ENCODE measurements around the gene GRK5. TPM values are rescaled to one million over a fixed set of nuclear protein-coding genes. Genes with fewer than 3 reads are reported as not detected.
"Not testable (repeated sequence)": the region's sequence is repeated elsewhere in the genome, so short reads cannot be mapped to it uniquely, and the experiment has no call there.

The GRK5 gene
- total RNA-seq, 2 donors from 2014 or later: 24.8 to 28.1 TPM

DNA sequence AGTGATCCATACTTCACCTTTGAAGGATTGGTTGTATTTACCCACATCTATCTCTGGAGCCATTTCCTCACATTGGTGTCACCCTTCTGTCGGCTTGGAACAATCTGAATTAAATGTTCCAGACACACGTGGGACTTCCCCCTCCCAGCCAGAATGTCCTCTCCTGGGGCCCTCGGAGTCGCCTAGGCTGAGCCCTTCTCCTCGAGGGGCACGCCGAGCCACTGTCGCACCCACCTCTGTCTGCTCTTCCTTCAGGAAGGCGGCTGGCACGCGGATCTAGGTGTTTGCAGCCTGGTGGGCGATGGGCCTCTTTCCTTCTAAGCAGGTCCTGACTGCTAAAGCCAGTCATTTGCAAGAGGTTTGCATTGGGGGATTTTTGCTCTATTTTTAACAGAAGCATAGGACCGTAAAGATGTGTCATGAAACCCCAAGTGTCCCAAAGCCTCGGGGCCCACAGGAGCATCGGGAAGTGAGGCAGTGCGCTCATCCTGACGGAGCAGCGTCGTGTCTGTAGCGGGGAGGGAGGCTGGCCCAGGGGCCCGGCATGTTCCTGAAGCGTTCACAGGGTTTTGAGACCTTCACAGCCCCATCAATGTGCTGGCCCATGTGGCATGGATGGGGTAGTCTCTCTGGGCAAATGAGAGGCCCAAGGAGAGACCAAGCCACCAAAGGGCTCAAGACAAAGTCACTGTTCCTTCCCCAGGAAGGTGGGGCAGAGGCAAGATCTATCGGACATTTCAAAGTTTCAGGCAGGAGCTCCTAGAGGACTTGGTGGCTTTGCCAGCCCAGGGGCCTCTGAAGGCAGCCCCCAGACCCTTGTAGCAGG lies 248.5 kb downstream of the GRK5 start:
- Mint-ChIP-seq H3K27me3 (ENCODE audit: low read depth) (no peaks in the 10 kb centered on the region), H3K4me1 (ENCODE audit: low read depth) (peaks cover 4% of the 10 kb centered on the region), H3K36me3 (ENCODE audit: insufficient read depth in 2 of 2) (no peaks in the 10 kb centered on the region), H3K4me3 (no peak overlapping the region), H3K9me3 (no peaks in the 10 kb centered on the region), H3K27ac (no peak overlapping the region)
- ATAC-seq (replicated peaks in 1 of 2): no peak
- no peak for DNase-seq

DNA sequence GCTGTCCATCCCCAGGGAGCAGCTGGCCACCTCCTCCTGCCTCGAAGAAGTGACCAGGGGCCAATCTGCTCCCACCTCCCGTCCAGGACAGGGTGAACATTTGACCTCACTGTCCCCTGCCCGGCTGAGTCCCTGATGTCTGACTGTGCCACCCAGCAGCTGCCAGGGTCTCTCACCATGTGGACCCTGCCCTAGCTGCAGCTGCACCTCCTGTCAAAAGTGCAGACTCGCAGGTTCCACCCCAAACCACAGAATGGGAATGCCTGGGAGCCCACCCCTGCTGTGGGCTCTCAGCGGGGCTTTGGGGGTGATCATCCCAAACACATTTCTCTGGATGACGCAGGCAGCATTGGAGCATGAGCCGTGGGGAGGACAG lies 249.1 kb downstream of the GRK5 start:
- no peaks in the 10 kb centered on the region for H3K9me3 Mint-ChIP-seq
- peaks cover 9% of the 10 kb centered on the region for H3K4me1 Mint-ChIP-seq (ENCODE audit: low read depth)
- H3K36me3 Mint-ChIP-seq (ENCODE audit: insufficient read depth in 2 of 2): no peaks in the 10 kb centered on the region
- H3K27me3 Mint-ChIP-seq (ENCODE audit: low read depth): no peaks in the 10 kb centered on the region
- no peak for ATAC-seq (replicated peaks in 1 of 2)
- no peak for DNase-seq
- no peak overlapping the region for H3K4me3 Mint-ChIP-seq
- no peak overlapping the region for H3K27ac Mint-ChIP-seq

DNA sequence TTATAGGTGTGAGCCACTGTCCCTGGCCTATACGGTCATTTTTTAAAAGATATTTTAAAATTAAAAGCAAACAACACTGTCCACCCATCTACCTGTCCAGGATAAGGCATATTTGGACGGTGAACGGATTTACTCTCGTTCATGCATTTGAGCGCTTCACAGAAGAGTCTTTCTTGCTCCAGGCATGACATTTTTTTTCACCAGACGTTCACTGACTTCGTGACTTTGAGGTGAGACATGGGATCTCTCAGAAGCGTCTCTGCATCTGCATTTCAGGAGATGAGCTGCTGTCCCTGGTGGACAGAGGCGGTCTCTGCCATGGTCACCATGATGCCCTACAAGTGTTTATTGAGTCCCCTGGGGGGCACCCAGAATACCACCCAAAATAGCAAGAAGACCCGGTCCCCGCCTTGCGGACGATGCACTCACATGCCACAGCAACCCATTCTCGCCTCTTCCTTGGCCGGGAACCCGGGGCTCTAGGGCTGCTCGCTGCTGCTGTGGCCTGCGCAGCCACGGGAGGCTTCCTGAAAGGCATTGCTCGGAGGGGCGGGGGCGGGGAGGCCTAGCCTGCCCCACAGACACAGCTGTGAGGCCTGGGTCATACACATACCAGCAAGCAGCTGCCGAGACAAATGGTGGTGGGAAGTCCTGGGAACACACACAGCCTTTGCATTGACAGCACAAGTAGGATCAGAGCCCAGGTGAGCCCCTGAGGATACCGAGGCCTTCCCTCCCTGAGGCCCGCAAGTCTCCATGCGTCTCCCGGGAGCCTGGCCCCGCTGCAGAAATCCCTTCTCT lies 250.8 kb downstream of the GRK5 start:
- Mint-ChIP-seq H3K4me3 (no peak overlapping the region), H3K9me3 (peaks cover 3% of the 10 kb centered on the region in 2 donors), H3K27me3 (ENCODE audit: low read depth) (no peaks in the 10 kb centered on the region), H3K36me3 (ENCODE audit: insufficient read depth in 2 of 2) (peaks cover 3 to 7% of the 10 kb centered on the region in 2 donors), H3K4me1 (ENCODE audit: low read depth) (peaks cover 13% of the 10 kb centered on the region), H3K27ac (no peak overlapping the region)
- ATAC-seq (replicated peaks in 1 of 2): no peak
- DNase-seq: no peak

DNA sequence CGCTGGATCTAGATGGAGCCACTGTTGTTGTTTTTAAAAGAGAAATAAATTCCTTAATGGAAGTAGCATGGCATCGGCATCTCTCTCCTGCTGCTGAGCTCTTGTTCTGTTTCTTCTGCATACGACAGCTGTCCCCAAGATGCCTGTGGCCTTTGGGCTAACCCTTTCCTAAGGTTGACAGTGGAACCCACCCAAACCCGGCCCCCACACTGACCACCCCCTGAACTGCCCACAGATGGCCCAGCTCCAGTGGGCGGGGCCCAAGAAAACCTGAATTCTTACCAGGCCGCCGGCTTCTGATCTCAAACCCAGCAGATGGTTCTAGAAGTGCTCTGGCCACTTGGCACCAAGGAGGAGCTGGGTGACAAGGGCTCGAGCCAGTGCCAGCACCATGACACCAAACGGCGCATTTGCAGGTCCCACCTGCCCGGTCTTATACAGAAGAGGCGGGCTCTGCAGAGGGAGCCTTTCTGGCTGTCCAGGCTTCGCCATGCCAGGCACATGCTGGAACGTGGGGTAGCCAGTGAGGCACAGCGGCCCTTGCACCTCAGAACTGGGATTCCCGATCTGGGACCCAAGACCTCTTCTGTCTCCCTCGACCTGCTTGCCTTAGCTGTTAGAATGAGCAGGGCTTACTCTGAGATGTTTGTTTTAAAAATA lies 252.4 kb downstream of the GRK5 start:
- DNase-seq (no peak), ATAC-seq (replicated peaks in 1 of 2) (no peak)
- Mint-ChIP-seq H3K9me3 (peaks cover 5% of the 10 kb centered on the region in 2 donors), H3K4me1 (ENCODE audit: low read depth) (peaks cover 13% of the 10 kb centered on the region), H3K36me3 (ENCODE audit: insufficient read depth in 2 of 2) (peaks cover 3 to 10% of the 10 kb centered on the region in 2 donors), H3K4me3 (no peak overlapping the region), H3K27me3 (ENCODE audit: low read depth) (no peaks in the 10 kb centered on the region), H3K27ac (no peak overlapping the region)

DNA sequence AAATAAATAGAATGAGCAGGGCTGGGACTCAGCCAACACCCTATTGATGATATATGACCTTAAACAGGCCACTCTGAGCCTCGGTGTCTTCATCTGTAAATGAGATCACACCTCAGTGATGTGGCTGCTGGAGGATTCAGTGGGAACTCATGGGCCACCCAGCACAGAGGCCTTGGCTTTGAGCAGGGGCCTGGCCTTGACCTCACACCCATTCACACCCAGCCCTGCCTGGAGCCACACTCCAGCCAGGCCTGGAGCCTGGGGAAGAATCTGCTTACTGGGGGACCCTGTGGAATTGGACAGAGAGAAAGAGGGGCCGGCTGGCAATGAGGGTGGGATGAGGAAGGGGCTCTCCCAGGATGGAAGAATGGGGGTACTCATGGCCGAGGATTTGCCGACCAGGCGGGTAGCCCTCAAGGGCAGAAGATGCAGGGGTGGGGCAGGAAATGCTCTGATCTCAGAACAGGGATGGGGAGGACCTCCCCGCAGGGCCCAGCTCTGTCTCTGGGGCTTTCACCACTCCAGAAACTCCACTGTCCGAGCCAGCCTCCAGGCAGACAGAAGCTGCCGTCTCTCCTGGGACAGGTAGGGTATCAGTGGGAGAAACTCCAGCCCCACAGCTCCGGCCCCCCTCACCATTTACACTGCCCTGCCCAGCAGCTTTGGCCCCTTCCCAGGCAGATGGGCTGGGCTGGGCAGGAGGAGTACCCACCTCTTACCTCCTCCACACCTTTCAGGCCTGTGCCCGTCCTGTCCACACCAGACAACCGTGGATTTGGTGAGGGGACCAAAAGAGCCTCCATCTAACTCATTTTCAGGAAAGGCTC lies 253.2 kb downstream of the GRK5 start:
- ATAC-seq (replicated peaks in 1 of 2): peak in 1 of 2 donors; percentile 18
- H3K4me3 Mint-ChIP-seq: no peak overlapping the region
- peaks cover 5 to 6% of the 10 kb centered on the region in 2 donors for H3K9me3 Mint-ChIP-seq
- no peaks in the 10 kb centered on the region for H3K27me3 Mint-ChIP-seq (ENCODE audit: low read depth)
- peaks cover 13% of the 10 kb centered on the region for H3K4me1 Mint-ChIP-seq (ENCODE audit: low read depth)
- H3K36me3 Mint-ChIP-seq (ENCODE audit: insufficient read depth in 2 of 2): peaks cover 3 to 10% of the 10 kb centered on the region in 2 donors
- no peak for DNase-seq
- H3K27ac Mint-ChIP-seq: peak overlapping the region; percentile 59

DNA sequence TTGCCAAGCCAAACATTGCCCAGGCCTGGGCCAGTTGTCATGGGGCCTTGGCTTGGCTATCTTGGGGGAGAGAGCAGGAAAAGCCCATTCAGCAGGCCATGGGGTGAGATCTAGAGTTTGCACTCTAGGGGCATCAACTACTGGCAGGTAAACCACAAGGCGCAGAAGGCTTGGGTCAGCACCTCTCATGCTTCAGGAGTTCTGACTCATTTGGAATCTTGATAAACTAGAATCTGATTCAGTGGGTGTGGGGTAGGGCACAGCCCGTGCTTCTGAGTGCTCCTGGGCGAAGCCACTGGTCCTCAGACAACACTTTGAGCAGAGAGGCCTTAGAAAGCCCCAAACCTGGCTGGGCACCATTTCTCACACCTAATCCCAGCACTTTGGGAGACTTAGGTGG lies 254.0 kb downstream of the GRK5 start:
- peak; percentile 13 to 30 for DNase-seq
- H3K27ac Mint-ChIP-seq: no peak overlapping the region
- peak; percentile 83 to 89 for ATAC-seq (replicated peaks in 1 of 2)

DNA sequence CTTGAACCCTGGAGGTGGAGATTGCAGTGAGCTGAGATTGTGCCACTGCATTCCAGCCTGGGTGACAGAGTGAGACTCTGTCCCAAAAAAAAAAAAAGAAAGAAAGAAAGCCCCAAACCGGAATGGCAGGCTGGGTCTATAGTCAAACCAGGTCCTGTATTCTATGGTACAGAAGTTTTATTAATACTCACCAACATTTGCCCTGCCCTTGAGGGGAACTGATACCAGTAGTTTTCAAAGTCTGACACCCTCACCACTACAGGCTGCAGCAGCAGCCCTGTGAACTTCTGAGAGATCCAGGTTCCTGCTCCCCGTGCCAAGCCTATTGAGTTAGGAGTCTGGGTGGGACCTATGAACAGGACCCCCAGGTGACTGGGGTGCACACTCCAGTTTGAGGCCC lies 254.6 kb downstream of the GRK5 start:
- Mint-ChIP-seq H3K36me3 (ENCODE audit: insufficient read depth in 2 of 2) (peaks cover 3 to 10% of the 10 kb centered on the region in 2 donors), H3K9me3 (peaks cover 5 to 6% of the 10 kb centered on the region in 2 donors), H3K4me3 (no peak overlapping the region), H3K27ac (no peak overlapping the region), H3K27me3 (ENCODE audit: low read depth) (no peaks in the 10 kb centered on the region), H3K4me1 (ENCODE audit: low read depth) (peaks cover 16% of the 10 kb centered on the region)
- no peak for ATAC-seq (replicated peaks in 1 of 2)
- no peak for DNase-seq

More for the DNA sequence above, 254.0 kb downstream of the GRK5 start:
- peaks cover 5 to 6% of the 10 kb centered on the region in 2 donors for H3K9me3 Mint-ChIP-seq
- H3K4me3 Mint-ChIP-seq: no peak overlapping the region
- H3K36me3 Mint-ChIP-seq (ENCODE audit: insufficient read depth in 2 of 2): peaks cover 3 to 10% of the 10 kb centered on the region in 2 donors
- H3K27me3 Mint-ChIP-seq (ENCODE audit: low read depth): no peaks in the 10 kb centered on the region
- H3K4me1 Mint-ChIP-seq (ENCODE audit: low read depth): peaks cover 13% of the 10 kb centered on the region

DNA sequence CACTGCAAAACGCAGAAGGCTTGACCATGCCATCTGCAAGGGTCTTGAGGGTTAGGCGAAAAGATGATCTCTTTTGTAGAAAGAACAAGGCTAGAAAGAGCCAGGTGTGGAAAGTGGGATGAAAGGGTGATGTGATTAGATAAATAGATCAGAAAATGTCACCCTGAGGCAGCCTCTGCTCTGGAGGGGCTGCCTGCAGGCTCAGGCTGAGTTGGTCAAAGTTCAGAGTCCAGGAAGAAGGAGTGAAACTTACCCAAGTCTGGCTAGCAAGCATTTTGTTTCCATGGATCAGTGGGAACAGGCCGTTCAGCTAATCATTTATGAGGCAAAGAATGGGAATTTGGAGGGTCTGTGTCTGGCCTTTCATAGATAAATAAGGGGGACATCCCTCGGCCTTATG lies 255.4 kb downstream of the GRK5 start:
- ATAC-seq (replicated peaks in 1 of 2): no peak
- DNase-seq: no peak
- peaks cover 17% of the 10 kb centered on the region for H3K4me1 Mint-ChIP-seq (ENCODE audit: low read depth)
- no peaks in the 10 kb centered on the region for H3K27me3 Mint-ChIP-seq (ENCODE audit: low read depth)
- H3K9me3 Mint-ChIP-seq: peaks cover 5 to 6% of the 10 kb centered on the region in 2 donors
- no peak overlapping the region for H3K4me3 Mint-ChIP-seq
- H3K36me3 Mint-ChIP-seq (ENCODE audit: insufficient read depth in 2 of 2): peaks cover 3 to 10% of the 10 kb centered on the region in 2 donors
- no peak overlapping the region for H3K27ac Mint-ChIP-seq

DNA sequence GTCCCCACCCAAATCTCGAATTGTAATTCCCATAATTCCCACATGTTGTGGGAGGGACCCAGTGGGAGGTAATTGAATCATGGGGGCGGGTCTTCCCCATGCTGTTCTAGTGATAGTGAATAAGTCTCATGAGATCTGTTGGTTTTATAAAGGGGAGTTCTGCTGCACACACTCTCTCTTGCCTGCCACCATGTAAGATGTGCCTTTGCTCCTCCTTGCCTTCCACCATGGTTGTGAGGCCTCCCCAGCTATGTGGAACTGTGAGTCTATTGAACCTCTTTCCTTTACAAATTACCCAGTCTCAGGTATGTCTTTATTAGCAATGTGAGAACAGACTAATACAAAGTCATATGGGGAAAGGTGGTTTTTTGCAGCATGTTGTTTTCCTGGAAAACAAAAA lies 255.8 kb downstream of the GRK5 start:
- peaks cover 17% of the 10 kb centered on the region for H3K4me1 Mint-ChIP-seq (ENCODE audit: low read depth)
- ATAC-seq (replicated peaks in 1 of 2): not testable (repeated sequence)
- peaks cover 3 to 10% of the 10 kb centered on the region in 2 donors for H3K36me3 Mint-ChIP-seq (ENCODE audit: insufficient read depth in 2 of 2)

DNA sequence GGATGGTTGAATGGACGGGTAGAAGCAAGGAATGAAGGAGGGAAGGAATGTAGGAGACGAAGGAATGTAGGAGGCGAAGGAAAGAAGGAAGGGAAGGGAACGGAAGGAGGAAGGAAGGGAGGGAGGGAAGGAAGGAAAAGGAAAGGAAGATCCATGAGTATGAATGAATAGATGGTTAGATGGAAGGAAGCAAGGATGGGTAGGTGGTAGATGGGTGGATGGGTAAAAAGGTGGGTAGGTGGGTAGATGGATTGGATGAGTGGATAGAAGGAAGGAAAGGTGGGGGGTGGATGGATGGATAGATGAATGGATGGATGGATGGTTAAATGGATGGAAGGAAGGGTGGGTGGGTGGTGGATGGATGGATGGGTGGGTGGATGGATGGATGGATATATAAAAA lies 257.7 kb downstream of the GRK5 start:
- DNase-seq: no peak
- Mint-ChIP-seq H3K36me3 (ENCODE audit: insufficient read depth in 2 of 2) (peaks cover 3 to 10% of the 10 kb centered on the region in 2 donors), H3K27ac (no peak overlapping the region), H3K4me1 (ENCODE audit: low read depth) (peaks cover 17% of the 10 kb centered on the region), H3K4me3 (no peak overlapping the region), H3K27me3 (ENCODE audit: low read depth) (no peaks in the 10 kb centered on the region), H3K9me3 (peaks cover 5 to 6% of the 10 kb centered on the region in 2 donors)
- no peak for ATAC-seq (replicated peaks in 1 of 2)

More for the DNA sequence above, 255.8 kb downstream of the GRK5 start:
- H3K4me3 Mint-ChIP-seq; DNase-seq; H3K9me3 Mint-ChIP-seq; H3K27ac Mint-ChIP-seq; H3K27me3 Mint-ChIP-seq (ENCODE audit: low read depth): not testable (repeated sequence)

DNA sequence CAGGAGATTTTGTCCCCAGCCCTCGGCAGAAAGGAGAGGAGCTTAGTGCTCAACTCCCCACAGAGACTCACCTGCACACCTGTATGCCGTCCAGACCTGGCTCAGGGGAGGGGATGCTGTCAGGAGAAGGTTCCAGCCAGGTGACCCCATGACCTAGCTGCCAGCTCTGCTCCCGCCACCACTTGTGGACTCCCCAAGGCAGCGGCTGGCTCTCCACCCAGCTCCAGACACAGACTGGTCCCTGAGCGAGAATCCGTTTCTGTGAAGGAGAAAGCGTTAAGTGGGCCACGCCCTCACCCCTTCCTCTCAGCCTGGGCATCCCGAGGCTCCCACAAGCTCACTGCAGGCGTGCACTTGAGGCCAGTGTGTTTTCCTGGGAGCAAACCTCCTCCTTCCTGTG lies 258.7 kb downstream of the GRK5 start:
- Mint-ChIP-seq H3K9me3 (peaks cover 5 to 6% of the 10 kb centered on the region in 2 donors), H3K4me1 (ENCODE audit: low read depth) (peaks cover 12% of the 10 kb centered on the region), H3K4me3 (no peak overlapping the region), H3K27ac (no peak overlapping the region), H3K36me3 (ENCODE audit: insufficient read depth in 2 of 2) (peaks cover 3 to 10% of the 10 kb centered on the region in 2 donors), H3K27me3 (ENCODE audit: low read depth) (no peaks in the 10 kb centered on the region)
- DNase-seq: no peak
- ATAC-seq (replicated peaks in 1 of 2): no peak

DNA sequence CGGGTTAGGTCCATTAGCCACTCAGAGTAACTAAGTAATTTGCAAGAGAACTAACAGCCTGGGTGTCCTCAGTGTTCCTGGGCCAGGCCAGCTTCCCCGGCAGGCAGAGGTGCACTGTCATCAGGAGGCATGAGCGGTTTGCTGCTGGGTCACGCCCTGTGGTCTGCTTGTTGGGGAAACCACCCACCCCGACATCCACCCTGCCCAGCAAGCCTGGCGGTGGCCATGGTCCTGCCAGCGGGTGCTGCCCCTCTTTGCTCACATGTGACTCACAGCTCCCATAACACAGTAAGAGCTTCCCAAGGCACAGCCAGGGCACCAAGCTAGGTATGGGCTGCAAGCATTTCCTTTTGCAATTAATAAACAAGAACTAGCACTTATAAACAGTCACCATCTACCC lies 259.3 kb downstream of the GRK5 start:
- DNase-seq (peak; percentile 53 to 56), ATAC-seq (replicated peaks in 1 of 2) (peak; percentile 84 to 94)
- peaks cover 6% of the 10 kb centered on the region for H3K4me1 Mint-ChIP-seq (ENCODE audit: low read depth)
- no peak overlapping the region for H3K27ac Mint-ChIP-seq
- no peaks in the 10 kb centered on the region for H3K27me3 Mint-ChIP-seq (ENCODE audit: low read depth)
- H3K9me3 Mint-ChIP-seq: peaks cover 5 to 6% of the 10 kb centered on the region in 2 donors
- peaks cover 3 to 10% of the 10 kb centered on the region in 2 donors for H3K36me3 Mint-ChIP-seq (ENCODE audit: insufficient read depth in 2 of 2)
- no peak overlapping the region for H3K4me3 Mint-ChIP-seq

Measured in activated T-cell treated with anti-CD3 and anti-CD28 coated beads, Interleukin-2, amount 50 U/mL, for 72 hours (primary cell).